Left hindlimb (tissue), 1 donor: Measurements from ENCODE around the gene ZNF546.

Experiments
- DNase-seq: peaks from one replicate; pipeline ENCODE4 v3.0.0-alpha.2; 2018

Gene ZNF546

DNA sequence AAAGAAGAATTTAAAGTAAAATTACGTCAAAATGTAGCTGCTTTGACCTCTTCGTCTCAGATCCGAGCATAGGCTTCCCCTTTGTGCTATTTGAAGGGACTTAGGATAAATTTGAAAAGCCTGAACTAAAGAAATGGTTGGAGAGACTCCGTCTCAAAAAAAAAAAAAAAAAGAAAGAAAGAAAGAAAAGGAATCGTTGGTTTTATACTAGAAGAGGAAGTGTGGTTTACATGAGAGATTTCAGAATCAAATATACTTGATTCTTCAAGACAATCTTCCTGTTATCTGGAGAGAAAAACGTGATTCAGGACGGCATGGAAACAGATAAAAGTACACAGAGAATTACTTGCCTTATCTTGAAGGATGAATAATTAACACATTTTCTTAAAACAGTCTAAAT is 59.6 kb downstream of the ZNF546 start:
- no peak for DNase-seq

DNA sequence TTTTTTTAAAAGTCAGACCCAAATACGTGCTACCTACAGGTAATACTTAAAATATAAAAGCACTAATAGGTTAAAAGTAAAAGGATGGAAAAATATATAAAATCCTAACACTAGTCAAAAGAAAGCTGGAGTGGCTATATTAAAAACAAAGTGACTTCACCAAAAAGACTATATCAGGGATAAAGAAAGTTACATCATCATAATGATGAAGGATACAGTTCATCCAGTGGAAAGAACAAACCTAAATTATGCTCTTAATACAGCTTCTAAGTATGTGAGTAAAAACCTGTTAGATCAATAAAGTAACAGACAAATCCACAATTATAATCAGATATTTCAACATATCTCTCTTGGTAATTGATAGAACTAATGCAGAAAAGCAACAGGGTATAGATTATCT is 60.3 kb downstream of the ZNF546 start:
- DNase-seq = no peak

DNA sequence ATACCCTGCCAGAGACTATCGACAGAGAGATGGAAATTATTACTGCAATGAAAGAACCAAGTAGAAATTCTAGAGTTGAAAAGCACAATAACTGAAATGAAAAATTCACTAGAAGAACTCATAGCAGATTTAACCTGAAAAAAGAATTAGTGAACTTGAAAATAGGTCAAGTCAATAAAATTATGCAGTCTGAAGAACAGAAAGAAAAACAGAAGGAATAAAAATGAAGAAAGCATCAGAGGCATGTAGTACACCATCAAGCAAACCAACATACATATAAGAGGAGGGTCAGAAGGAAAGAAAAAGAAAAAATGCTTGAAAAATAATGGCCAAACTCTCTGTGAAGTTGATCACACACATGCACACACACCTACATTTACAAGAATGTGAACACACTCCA is 62.8 kb downstream of the ZNF546 start:
- no peak for DNase-seq

DNA sequence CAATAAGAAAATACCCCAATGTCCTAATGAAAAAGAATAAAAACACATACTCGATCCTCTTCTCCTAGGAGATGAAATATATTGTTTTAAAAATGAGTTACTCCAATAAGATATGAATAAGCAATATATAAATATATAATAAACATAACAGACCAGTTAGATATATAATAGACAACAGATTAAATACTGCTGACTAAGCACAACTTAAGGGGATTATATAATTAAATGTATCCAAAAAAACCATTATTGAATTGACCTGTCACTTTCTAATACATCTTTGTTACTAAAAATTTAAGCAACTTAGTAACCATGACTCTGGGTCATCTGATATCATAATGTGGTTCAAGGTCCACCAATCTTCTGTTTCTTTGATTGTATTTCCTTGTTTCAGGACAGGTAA is 73.2 kb downstream of the ZNF546 start:
- DNase-seq = no peak
